Measurements from ENCODE around the gene DPY19L3. TPM values are rescaled to one million over a fixed set of nuclear protein-coding genes. Genes with fewer than 3 reads are reported as not detected.
A peak's percentile ranks its signal among the peaks of the same experiment; 100 is the strongest.

Gene DPY19L3
- 30.6 and 45.1 TPM in 2 replicates for total RNA-seq (2014; rRNA removed; shearing (Covaris generic); ENCODE audit: low replicate concordance)

- H3K4me1 ChIP-seq (ENCODE audit: low read length), result peaks cover 26% of the 10 kb centered on the region
- peaks cover 52% of the 10 kb centered on the region for H3K79me2 ChIP-seq (ENCODE audit: low read length)
- no peak within 1 kb of the TSS for H2AFZ ChIP-seq (ENCODE audit: low read length)
- H3K36me3 ChIP-seq (ENCODE audit: insufficient read depth, low read length), result peaks cover 30% of the 10 kb centered on the region
- no peaks in the 10 kb centered on the region for H3K9me3 ChIP-seq (ENCODE audit: low read length)
- no peaks in the 10 kb centered on the region for H3K27me3 ChIP-seq (ENCODE audit: low read length)
- peak; percentile 98 for DNase-seq
- peak within 1 kb of the TSS; percentile 78 for H3K4me3 ChIP-seq (ENCODE audit: low read length)
- peak within 1 kb of the TSS; percentile 87 for H3K9ac ChIP-seq (ENCODE audit: low read length)
- H4K20me1 ChIP-seq (ENCODE audit: insufficient read depth, low read depth, low read length), result 0 out of 2 replicates have a peak, but pooled peaks cover 4% of the 10 kb centered on the region
- H3K27ac ChIP-seq (ENCODE audit: low read length), result peak within 1 kb of the TSS; percentile 69
- no peaks in the 10 kb centered on the region for H3K9me2 ChIP-seq (replicated peaks; ENCODE audit: insufficient read depth, low read length)
- peak within 1 kb of the TSS; percentile 77 for H3K4me2 ChIP-seq (ENCODE audit: low read depth, low read length, poor library complexity, severe bottlenecking)
These were observed at the start of gene DPY19L3 for GRCh38 chr19:32405431-32406160. Gene DPY19L3 (plus strand): TSS chr19:32405770. CDS start chr19:32408254, 2,484 bp downstream.

DNA sequence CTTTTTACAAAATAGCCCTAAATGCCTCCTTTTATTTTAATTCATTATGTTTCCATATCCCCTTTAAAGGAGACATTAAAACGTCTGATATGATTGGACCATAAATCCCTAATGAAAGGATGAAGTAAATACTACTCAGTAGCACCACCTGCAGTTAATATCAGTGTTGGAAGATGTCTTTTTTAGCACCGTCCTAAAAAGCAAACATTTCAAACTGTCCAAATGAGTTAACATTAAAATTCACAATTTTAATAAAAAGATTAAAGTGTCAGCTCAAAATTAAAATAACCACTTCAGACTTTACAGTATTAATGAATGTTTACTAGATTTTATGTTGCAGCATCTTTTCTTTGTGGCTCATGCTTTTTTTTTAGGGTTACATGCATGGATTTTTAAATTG, 47.9 kb upstream of the DPY19L3 start:
- H3K79me2 ChIP-seq (ENCODE audit: low read length), result peaks cover 87% of the 10 kb centered on the region
- H4K20me1 ChIP-seq (ENCODE audit: insufficient read depth, low read depth, low read length), result peaks cover 21% of the 10 kb centered on the region
- DNase-seq, result peak; percentile 53
- no peaks in the 10 kb centered on the region for H3K9me3 ChIP-seq (ENCODE audit: low read length)
- H3K36me3 ChIP-seq (ENCODE audit: insufficient read depth, low read length), result peaks cover 77% of the 10 kb centered on the region
- no peaks in the 10 kb centered on the region for H3K9me2 ChIP-seq (replicated peaks; ENCODE audit: insufficient read depth, low read length)
- H3K4me3 ChIP-seq (ENCODE audit: low read length), result no peak overlapping the region
- no peaks in the 10 kb centered on the region for H3K27me3 ChIP-seq (ENCODE audit: low read length)
- no peak overlapping the region for H2AFZ ChIP-seq (ENCODE audit: low read length)
- no peak overlapping the region for H3K9ac ChIP-seq (ENCODE audit: low read length)
- no peak overlapping the region for H3K27ac ChIP-seq (ENCODE audit: low read length)
- H3K4me1 ChIP-seq (ENCODE audit: low read length), result no peaks in the 10 kb centered on the region
- no peak overlapping the region for H3K4me2 ChIP-seq (ENCODE audit: low read depth, low read length, poor library complexity, severe bottlenecking)

DNA sequence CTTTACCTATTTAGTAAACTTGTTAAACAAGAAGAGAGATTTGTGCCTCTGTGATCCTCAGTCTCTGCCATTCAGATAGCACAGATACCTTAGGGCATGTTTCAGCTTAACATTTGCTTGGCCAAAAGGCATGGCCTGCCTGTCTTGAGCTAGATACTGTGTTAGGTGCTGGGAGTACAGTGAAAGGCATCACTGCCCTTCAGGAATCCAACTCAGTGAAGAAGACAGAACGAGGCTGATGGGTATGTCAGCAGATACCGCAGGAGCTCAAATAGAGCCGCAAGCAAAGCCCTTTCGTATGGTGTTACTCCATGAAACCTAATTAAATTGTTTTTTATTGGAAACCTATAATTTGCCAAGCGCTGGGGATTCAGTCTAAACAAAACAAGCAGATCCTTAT, 47.2 kb upstream of the DPY19L3 start:
- Histone ChIP-seq H4K20me1 (ENCODE audit: insufficient read depth, low read depth, low read length) (peaks cover 15% of the 10 kb centered on the region), H3K9me3 (ENCODE audit: low read length) (no peaks in the 10 kb centered on the region), H3K79me2 (ENCODE audit: low read length) (peaks cover 87% of the 10 kb centered on the region), H2AFZ (ENCODE audit: low read length) (no peak overlapping the region), H3K9ac (ENCODE audit: low read length) (no peak overlapping the region), H3K4me2 (ENCODE audit: low read depth, low read length, poor library complexity, severe bottlenecking) (no peak overlapping the region), H3K27ac (ENCODE audit: low read length) (no peak overlapping the region), H3K9me2 (replicated peaks; ENCODE audit: insufficient read depth, low read length) (no peaks in the 10 kb centered on the region), H3K4me1 (ENCODE audit: low read length) (no peaks in the 10 kb centered on the region), H3K36me3 (ENCODE audit: insufficient read depth, low read length) (peaks cover 77% of the 10 kb centered on the region), H3K27me3 (ENCODE audit: low read length) (no peaks in the 10 kb centered on the region), H3K4me3 (ENCODE audit: low read length) (no peak overlapping the region)
- no peak for DNase-seq

- H4K20me1 ChIP-seq (ENCODE audit: insufficient read depth, low read depth, low read length), result peaks cover 10% of the 10 kb centered on the region
- H3K9me3 ChIP-seq (ENCODE audit: low read length), result no peaks in the 10 kb centered on the region
- peaks cover 73% of the 10 kb centered on the region for H3K36me3 ChIP-seq (ENCODE audit: insufficient read depth, low read length)
- no peak overlapping the region for H3K27ac ChIP-seq (ENCODE audit: low read length)
- no peaks in the 10 kb centered on the region for H3K9me2 ChIP-seq (replicated peaks; ENCODE audit: insufficient read depth, low read length)
- H3K79me2 ChIP-seq (ENCODE audit: low read length), result peaks cover 87% of the 10 kb centered on the region
- no peak for DNase-seq
- H3K4me3 ChIP-seq (ENCODE audit: low read length), result no peak overlapping the region
- H3K27me3 ChIP-seq (ENCODE audit: low read length), result no peaks in the 10 kb centered on the region
- H3K4me2 ChIP-seq (ENCODE audit: low read depth, low read length, poor library complexity, severe bottlenecking), result no peak overlapping the region
- H3K4me1 ChIP-seq (ENCODE audit: low read length), result no peaks in the 10 kb centered on the region
- no peak overlapping the region for H2AFZ ChIP-seq (ENCODE audit: low read length)
- H3K9ac ChIP-seq (ENCODE audit: low read length), result no peak overlapping the region
These were observed 46.0 kb upstream of the DPY19L3 start for GRCh38 chr19:32359581-32359980.

GRCh38 chr19:32361574-32362317, 43.8 kb upstream of the DPY19L3 start:
- Histone ChIP-seq H3K27me3 (ENCODE audit: low read length) (no peaks in the 10 kb centered on the region), H3K27ac (ENCODE audit: low read length) (no peak overlapping the region), H3K4me1 (ENCODE audit: low read length) (no peaks in the 10 kb centered on the region), H4K20me1 (ENCODE audit: insufficient read depth, low read depth, low read length) (peaks cover 15% of the 10 kb centered on the region), H3K4me2 (ENCODE audit: low read depth, low read length, poor library complexity, severe bottlenecking) (no peak overlapping the region), H3K9me2 (replicated peaks; ENCODE audit: insufficient read depth, low read length) (no peaks in the 10 kb centered on the region), H3K4me3 (ENCODE audit: low read length) (no peak overlapping the region), H3K36me3 (ENCODE audit: insufficient read depth, low read length) (peaks cover 80% of the 10 kb centered on the region), H2AFZ (ENCODE audit: low read length) (no peak overlapping the region), H3K79me2 (ENCODE audit: low read length) (peaks cover 92% of the 10 kb centered on the region), H3K9me3 (ENCODE audit: low read length) (no peaks in the 10 kb centered on the region), H3K9ac (ENCODE audit: low read length) (no peak overlapping the region)
- DNase-seq, result no peak

GRCh38 chr19:32362318-32362691, 43.3 kb upstream of the DPY19L3 start:
- Histone ChIP-seq H3K9me2 (replicated peaks; ENCODE audit: insufficient read depth, low read length) (no peaks in the 10 kb centered on the region), H3K4me1 (ENCODE audit: low read length) (no peaks in the 10 kb centered on the region), H3K4me3 (ENCODE audit: low read length) (no peak overlapping the region), H3K9me3 (ENCODE audit: low read length) (no peaks in the 10 kb centered on the region), H2AFZ (ENCODE audit: low read length) (no peak overlapping the region), H3K36me3 (ENCODE audit: insufficient read depth, low read length) (peaks cover 80% of the 10 kb centered on the region), H3K9ac (ENCODE audit: low read length) (no peak overlapping the region), H3K27me3 (ENCODE audit: low read length) (no peaks in the 10 kb centered on the region), H4K20me1 (ENCODE audit: insufficient read depth, low read depth, low read length) (peaks cover 20% of the 10 kb centered on the region), H3K4me2 (ENCODE audit: low read depth, low read length, poor library complexity, severe bottlenecking) (no peak overlapping the region), H3K79me2 (ENCODE audit: low read length) (peaks cover 92% of the 10 kb centered on the region), H3K27ac (ENCODE audit: low read length) (no peak overlapping the region)
- no peak for DNase-seq

DNA sequence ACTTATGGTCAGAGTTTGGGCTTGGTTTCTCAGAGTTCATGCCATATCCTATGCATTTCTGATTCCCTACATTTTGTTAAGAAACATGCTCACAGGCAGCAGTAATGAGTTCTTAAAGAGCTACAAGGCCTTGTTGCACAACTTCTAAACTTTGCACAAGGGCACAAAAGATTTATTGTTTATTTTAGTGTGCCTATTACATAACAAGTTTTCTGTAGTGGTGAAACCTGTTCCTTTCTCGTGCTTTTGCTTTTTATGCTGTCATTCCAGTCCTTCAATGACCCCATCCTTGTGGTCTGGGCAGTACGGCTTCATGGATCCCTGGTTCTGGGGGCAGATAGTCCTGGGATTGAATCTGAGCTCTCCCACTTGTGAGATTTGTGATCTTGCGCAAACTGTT, 42.4 kb upstream of the DPY19L3 start:
- no peak overlapping the region for H3K9ac ChIP-seq (ENCODE audit: low read length)
- no peaks in the 10 kb centered on the region for H3K27me3 ChIP-seq (ENCODE audit: low read length)
- H3K4me3 ChIP-seq (ENCODE audit: low read length), result no peak overlapping the region
- H2AFZ ChIP-seq (ENCODE audit: low read length), result no peak overlapping the region
- no peaks in the 10 kb centered on the region for H3K9me3 ChIP-seq (ENCODE audit: low read length)
- H4K20me1 ChIP-seq (ENCODE audit: insufficient read depth, low read depth, low read length), result peaks cover 22% of the 10 kb centered on the region
- no peak overlapping the region for H3K27ac ChIP-seq (ENCODE audit: low read length)
- H3K9me2 ChIP-seq (replicated peaks; ENCODE audit: insufficient read depth, low read length), result no peaks in the 10 kb centered on the region
- no peaks in the 10 kb centered on the region for H3K4me1 ChIP-seq (ENCODE audit: low read length)
- peaks cover 94% of the 10 kb centered on the region for H3K79me2 ChIP-seq (ENCODE audit: low read length)
- peaks cover 75% of the 10 kb centered on the region for H3K36me3 ChIP-seq (ENCODE audit: insufficient read depth, low read length)
- DNase-seq, result no peak
- no peak overlapping the region for H3K4me2 ChIP-seq (ENCODE audit: low read depth, low read length, poor library complexity, severe bottlenecking)

DNA sequence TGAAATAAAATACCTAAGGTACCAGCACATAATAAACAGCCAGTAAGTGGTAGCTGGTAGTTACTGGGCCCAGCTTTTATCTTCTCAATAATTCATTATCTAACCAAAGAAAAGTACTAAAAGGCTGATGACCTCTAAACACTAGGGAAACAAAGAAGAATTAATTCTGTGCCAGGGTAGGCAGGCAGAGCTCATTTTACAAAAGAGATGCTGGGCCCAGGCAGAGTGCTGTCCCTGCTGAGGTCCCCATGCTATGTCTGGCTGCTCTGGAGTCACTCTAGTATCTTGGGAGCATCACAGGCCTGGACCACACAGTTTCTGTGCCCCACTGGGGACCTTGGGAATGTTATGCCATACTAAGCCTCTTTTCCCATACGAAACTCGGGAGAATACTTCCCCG, 41.9 kb upstream of the DPY19L3 start:
- Histone ChIP-seq H3K4me1 (ENCODE audit: low read length) (no peaks in the 10 kb centered on the region), H3K9me2 (replicated peaks; ENCODE audit: insufficient read depth, low read length) (no peaks in the 10 kb centered on the region), H3K4me3 (ENCODE audit: low read length) (no peak overlapping the region), H4K20me1 (ENCODE audit: insufficient read depth, low read depth, low read length) (peaks cover 20% of the 10 kb centered on the region), H3K9me3 (ENCODE audit: low read length) (no peaks in the 10 kb centered on the region), H3K4me2 (ENCODE audit: low read depth, low read length, poor library complexity, severe bottlenecking) (no peak overlapping the region), H3K27ac (ENCODE audit: low read length) (no peak overlapping the region), H3K79me2 (ENCODE audit: low read length) (peaks cover 94% of the 10 kb centered on the region), H3K27me3 (ENCODE audit: low read length) (no peaks in the 10 kb centered on the region), H3K9ac (ENCODE audit: low read length) (no peak overlapping the region), H3K36me3 (ENCODE audit: insufficient read depth, low read length) (peaks cover 71% of the 10 kb centered on the region), H2AFZ (ENCODE audit: low read length) (no peak overlapping the region)
- no peak for DNase-seq
